Prostate gland (tissue), 2 donors: ENCODE measurements around the gene PIK3C3.

ENCODE experiments used
- CTCF ChIP-seq, 4 experiments: fragments of 200-600 bp in 2 of 4; fragments of 450-650 bp in 2 of 4; sonication (generic) in 2 of 4; IDR thresholded peaks; 1 replicate in 3 of 4; 2 replicates in 1 of 4; pipeline ENCODE4 v1.5.1; 2016 to 2019; ENCODE audit warnings: antibody characterized with exemption in 4 of 4, mild to moderate bottlenecking in 2 of 4, moderate library complexity in 2 of 4
- POLR2A ChIP-seq: fragments of 450-650 bp; IDR thresholded peaks from one replicate; pipeline ENCODE4 v1.6.1; 2016; ENCODE audit warnings: antibody characterized with exemption, mild to moderate bottlenecking
- POLR2AphosphoS5 ChIP-seq: sonication (generic); formaldehyde crosslinking; IDR thresholded peaks from one replicate; pipeline ENCODE4 v1.6.1; 2017; ENCODE audit warnings: antibody characterized with exemption

GRCh38 chr18:42032447-42032846 lies 77.4 kb downstream of the PIK3C3 start:
- TF ChIP-seq CTCF (IDR thresholded peaks at IDR 0.05) (no peak), POLR2A (no peak), POLR2AphosphoS5 (no peak)
